GM18526 (cell line): ENCODE data around the gene CLCN7.
A peak's percentile ranks its signal among the peaks of the same experiment; 100 is the strongest.

Experiments
- POLR2A ChIP-seq: IDR thresholded peaks from 3 replicates; pipeline ENCODE4 v1.6.1; 2011; ENCODE audit not compliant: insufficient read length; ENCODE audit errors: extremely low read depth

Gene CLCN7

DNA sequence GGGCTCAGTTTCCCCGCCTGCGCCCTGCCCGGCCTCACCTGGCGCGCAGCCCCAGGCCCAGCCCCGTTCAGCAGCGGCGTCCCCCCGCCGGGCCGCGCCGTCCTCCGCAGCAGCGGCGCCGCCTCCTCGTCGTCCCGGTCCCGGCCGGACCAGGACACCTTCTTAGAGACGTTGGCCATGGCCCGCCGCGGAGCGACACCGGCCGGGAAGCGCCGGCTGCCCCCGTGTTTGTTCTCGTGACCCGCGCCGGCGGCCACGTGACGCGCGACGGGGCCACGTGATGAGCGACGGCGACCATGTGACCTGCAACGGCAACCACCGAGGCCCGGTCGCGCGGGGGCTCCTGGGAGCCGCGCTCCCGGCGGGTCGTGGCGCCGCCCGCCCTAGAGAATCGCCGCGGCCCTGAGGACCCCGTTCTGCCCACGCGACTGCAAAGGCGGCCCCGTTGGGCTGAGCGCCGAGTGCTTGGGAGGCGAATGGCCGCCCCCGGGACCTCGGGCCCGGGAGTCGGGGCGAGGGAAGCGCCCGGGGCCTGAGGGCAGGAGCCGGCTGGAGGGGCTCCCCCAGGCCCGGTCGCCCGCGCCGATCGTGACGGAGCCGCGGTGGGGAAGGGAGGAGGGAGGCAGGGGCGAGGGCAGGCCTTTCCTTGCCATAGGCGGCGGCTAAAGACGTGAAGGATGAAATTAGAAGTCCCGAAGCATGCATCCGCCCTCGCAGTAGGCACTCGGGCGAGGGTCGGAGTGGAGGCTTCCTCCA lies at the start of gene CLCN7:
Gene CLCN7 (minus strand): TSS at position 233 of the 756 bp plus-strand sequence. CDS start 54 bp downstream, at position 179.
- TF ChIP-seq POLR2A: peak; percentile 92

DNA sequence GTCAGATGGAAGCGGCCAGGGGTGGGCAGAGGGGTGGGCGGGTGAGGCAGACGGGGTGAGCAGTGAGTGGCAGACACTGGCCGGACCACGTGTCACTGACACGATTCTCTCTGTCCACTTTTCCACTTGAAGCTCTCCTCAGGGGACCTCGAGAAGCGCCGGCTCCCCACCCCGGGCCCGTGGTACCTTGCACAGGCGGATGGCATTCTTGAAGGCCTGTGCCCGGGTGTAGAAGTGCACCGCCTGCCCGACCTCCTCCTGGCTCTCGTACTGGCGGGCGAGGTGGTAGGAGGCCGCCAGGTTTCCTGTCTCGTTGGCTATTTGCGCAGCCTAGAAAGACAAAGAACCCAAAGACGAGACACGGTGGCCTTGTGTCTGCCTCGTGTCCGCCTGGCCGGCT lies 49.5 kb upstream of the CLCN7 start:
- no peak for TF ChIP-seq POLR2A

DNA sequence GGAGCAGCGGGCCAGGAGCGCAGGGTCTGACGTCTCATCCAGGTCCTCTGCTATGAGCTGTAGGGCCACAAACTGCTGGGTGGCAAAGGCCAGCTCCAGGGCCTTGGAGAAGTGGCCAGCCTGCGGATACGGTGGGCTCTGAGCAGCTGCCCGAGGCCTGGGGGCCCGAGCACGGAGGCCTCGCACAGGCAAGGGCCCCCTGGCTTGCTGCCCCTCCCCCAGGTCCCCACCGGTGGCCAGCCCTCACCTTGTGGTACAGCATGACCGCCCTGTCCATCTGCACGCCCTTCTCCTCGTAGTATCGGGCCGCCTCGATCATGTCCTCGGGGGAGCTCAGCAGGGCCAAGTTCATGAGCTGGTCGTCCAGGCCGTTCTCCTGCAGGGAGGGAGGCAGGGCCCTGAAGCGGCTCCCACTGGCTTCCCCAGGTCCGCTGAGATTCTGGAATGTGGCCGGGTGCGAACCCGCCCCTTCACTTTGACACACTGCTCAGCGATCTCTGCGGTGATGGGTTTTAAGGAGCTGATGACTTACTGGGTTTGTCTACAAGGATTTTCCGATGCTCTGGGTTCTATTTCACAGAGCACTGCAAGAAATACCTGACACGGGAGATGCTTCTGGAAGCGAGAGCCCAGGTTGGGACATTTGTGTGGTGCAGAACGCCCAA lies 48.9 kb upstream of the CLCN7 start:
- TF ChIP-seq POLR2A: no peak

- no peak for TF ChIP-seq POLR2A
Measured at GRCh38 chr16:1520461-1520860, 45.6 kb upstream of the CLCN7 start.

- no peak for TF ChIP-seq POLR2A
Measured at GRCh38 chr16:1519831-1520230, 45.0 kb upstream of the CLCN7 start.

DNA sequence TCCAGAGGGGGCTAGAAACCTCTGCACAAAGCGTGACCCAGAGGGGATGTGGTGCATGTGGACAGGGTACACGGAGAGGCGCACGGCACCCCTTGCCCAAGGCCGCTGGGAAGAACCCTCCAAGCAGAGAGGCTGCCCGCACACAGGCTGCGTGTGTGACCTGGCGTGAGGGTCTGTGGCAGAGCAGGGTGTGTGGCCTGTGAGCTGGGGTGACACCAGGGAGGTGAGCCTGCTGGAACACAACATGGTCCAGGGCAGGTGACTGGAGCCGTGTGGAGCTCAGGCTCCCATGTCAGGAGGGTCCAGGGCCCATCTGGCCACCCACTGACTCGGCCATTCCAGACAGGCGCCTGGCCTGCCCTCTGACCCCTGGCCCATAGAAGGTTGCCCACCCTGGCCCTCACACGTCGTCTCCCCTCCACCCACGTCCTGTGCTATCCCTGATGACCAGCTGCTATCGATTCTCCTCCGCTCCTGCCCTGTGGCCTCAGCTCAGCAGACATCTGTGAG lies 43.9 kb upstream of the CLCN7 start:
- TF ChIP-seq POLR2A: no peak

- TF ChIP-seq POLR2A: no peak
Measured at GRCh38 chr16:1514507-1514906, 39.7 kb upstream of the CLCN7 start.

DNA sequence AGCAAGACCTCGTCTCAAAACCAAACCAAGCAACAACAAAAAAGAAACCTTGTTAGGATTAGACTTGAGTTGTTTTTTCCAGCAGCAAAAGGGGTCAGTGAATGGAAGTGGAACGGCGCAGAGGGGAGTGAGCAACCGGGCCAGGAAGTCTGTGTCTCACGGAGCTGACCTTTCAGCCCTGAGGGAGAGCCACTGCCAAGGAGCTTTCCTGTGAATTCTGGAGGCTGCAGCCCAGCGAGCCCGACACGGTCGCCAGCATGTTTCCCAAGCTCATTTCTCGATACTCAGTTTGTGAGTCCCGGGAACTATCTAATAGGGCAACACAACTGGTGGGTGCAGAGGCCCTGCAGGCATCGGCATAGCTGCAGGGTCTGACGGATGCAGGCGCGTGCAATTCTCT lies 37.9 kb upstream of the CLCN7 start:
- no peak for TF ChIP-seq POLR2A

- no peak for TF ChIP-seq POLR2A
Measured at GRCh38 chr16:1511662-1512569, 37.1 kb upstream of the CLCN7 start.

GRCh38 chr16:1510941-1511351 lies 36.1 kb upstream of the CLCN7 start:
- TF ChIP-seq POLR2A: no peak

GRCh38 chr16:1510272-1510671 lies 35.4 kb upstream of the CLCN7 start:
- TF ChIP-seq POLR2A: no peak

DNA sequence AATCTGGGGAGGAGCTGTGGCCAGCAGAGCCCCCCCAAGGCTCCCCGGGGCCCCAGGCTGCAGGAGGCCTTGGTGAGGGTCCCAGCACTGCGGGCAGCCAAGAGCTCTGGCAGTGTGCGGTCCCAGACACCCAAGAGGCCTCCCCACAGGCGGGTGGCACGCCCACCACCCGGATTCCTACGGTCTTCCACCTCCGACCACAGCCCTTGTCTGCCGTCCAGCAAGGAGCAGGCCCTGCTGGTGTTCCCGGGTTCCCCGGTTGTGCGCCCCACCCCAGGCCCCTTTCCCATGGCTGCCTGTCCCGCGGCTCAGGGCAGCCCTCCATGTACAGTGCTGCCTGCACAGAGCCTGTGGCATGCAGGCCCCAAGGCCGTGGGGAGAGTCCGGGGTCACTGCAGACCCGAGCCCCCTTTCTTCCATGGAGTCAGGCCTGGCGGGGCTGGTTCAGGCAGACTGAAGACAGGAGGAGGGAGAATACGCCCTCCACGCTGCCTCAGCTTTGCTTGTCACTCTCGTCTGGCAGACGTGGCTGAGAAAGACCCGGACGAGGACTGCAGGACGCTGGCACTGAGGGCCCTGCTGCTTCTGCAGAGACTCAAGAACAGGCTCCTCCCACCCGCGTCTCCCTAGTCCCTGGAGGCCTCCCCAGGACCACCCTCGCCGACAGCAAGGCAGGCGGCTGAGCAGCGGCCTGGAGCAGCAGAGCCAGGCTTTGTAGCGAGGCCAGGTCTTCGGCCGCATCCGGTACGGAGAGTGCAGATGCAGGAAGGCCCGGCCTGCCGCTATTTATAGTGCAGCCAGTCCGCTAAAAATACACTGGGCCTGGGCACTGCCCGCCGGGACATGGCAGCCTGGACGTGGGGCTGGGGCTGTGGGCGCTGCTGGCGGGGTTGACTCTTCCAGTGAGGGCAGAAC lies 34.7 kb upstream of the CLCN7 start:
- no peak for TF ChIP-seq POLR2A

DNA sequence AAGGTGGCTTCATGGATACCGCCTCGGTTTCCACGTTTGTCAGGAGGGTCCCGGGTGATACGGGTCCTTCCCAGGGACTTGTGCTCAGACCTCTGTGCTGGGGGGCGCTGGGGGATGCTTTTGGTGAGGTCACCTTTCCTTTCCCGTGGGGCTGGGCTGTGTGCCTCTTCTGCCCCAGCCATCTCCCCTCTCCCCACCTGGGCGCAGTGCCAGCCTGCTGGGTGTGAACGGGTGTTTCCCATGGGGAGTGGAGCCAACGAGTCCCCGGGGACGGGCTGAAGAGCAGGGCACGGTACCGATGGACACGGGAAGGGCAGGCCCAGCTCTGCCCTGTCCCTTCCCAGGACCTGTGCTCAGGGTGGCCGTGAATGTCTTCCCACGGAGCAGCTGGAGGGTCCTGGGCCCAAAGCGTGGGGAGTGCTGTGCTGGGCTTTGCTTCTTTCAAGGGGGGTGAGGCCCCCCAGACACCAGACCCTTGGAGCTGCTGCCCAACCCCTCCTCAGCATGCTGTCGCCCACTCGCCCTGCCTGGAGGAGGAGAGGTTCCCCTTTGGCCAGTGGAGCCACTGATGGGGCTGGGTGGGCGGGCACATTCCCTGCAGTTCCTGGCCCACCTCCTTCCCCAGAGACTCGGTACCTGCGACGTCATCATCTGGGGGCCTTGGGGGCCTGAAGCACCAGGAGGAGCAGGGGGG lies 33.8 kb upstream of the CLCN7 start:
- no peak for TF ChIP-seq POLR2A

GRCh38 chr16:1506494-1507213 lies 31.8 kb upstream of the CLCN7 start:
- TF ChIP-seq POLR2A: no peak

DNA sequence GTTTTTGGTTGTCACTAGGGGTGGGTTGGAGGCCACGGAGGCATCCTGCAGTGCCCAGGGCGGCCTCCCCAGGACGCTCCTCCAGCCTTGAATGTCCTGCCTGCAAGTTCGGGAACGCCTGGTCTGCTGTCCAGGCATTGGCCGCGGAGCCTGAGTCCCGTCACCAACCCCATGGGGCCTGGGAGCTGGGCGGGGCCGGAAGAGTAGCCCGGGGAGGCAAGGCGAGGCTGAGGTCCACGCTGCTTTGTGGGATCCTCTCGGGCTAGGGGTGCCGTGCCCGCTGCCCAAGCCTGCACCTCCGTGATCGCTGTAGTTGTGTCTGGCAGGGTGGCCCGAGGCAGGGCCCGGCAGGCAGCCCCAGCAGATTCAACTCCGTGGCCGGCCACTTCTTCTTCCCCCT lies 31.1 kb upstream of the CLCN7 start:
- no peak for TF ChIP-seq POLR2A
